Activated CD8-positive, alpha-beta T cell treated with anti-CD3 and anti-CD28 coated beads for 36 hours (primary cell): ENCODE data around the gene VPS13D. TPM values are rescaled to one million over a fixed set of nuclear protein-coding genes. Genes with fewer than 3 reads are reported as not detected.

ENCODE experiments used
- ATAC-seq: fragments of 200-7000 bp; cut with Tn5 transposase; one replicate; pipeline ENCODE4 v1.10.0; 2021; ENCODE audit warnings: mild to moderate bottlenecking, moderate library complexity
- CTCF ChIA-PET: fragments of 350-600 bp; sonication (Branson Sonifier 250); formaldehyde crosslinking; loops from one replicate; lab custom pipeline; 2021; ENCODE audit warnings: antibody characterized with exemption; lab: Charles Lee
- POLR2A ChIA-PET: fragments of 350-600 bp; sonication (Branson Sonifier 250); formaldehyde crosslinking; loops from one replicate; lab custom pipeline; 2021; ENCODE audit warnings: antibody characterized with exemption; lab: Charles Lee
- DNase-seq: peaks from one replicate; pipeline ENCODE4 v3.0.0-alpha.2; 2020
- H3K27ac Mint-ChIP-seq: one replicate; pipeline ENCODE4 v1.8.0; 2021; ENCODE audit warnings: mild to moderate bottlenecking, mixed read lengths
- H3K27me3 Mint-ChIP-seq: one replicate; pipeline ENCODE4 v1.8.0; 2021; ENCODE audit warnings: mixed read lengths
- H3K36me3 Mint-ChIP-seq: one replicate; pipeline ENCODE4 v1.8.0; 2021; ENCODE audit warnings: low read depth, mixed read lengths
- H3K4me1 Mint-ChIP-seq: one replicate; pipeline ENCODE4 v1.8.0; 2021; ENCODE audit warnings: low read depth, mixed read lengths
- H3K4me3 Mint-ChIP-seq: one replicate; pipeline ENCODE4 v1.8.0; 2021; ENCODE audit warnings: mild to moderate bottlenecking, moderate library complexity, mixed read lengths
- H3K9me3 Mint-ChIP-seq: one replicate; pipeline ENCODE4 v1.8.0; 2021; ENCODE audit warnings: mixed read lengths
- intact Hi-C: fragments of 100-400 bp; cut with micrococcal nuclease; formaldehyde crosslinking; loops from one replicate; pipeline ENCODE4 v1.10.0; 2022
- total RNA-seq, 2 experiments: library from RNA; stranded (reverse); gene quantifications; one replicate each; pipeline ENCODE4 v1.2.3, GENCODE V29; 2021
- TF ChIP-seq, protein P1 (sequence below): fragments of 200-600 bp; IDR thresholded peaks from one replicate; pipeline ENCODE4 v1.8.0; 2022; ENCODE audit warnings: antibody characterized with exemption, mild to moderate bottlenecking

The VPS13D gene
- total RNA-seq, 2 experiments from 2014 or later: 28.1 to 30.7 TPM

DNA sequence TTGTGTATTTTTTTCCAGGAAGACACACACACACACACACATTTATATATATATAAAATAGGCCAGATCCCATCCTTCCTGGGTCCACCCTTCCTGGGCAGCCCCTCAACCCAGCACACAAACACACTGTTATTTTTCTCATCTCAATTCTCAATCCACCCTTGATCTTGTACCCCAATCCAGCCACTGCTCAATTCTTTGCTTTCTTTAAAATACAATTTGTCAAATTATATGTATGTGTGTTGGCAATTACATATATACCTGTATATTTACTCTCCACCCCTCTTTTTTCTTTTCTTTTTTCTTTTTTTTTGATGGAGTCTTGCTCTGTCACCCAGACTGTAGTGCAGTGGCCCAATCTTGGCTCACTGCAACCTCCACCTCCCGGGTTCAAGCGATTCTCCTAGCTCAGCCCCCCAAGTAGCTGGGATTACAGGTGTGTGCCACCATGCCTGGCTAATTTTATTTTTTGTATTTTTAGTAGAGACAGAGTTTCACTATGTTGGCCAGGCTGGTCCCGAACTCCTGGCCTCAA lies 299.9 kb downstream of the VPS13D start:
- Mint-ChIP-seq H3K4me3 (no peak overlapping the region), H3K27me3 (no peaks in the 10 kb centered on the region), H3K36me3 (no peaks in the 10 kb centered on the region), H3K27ac (peak overlapping the region; percentile 79), H3K4me1 (peaks cover 21% of the 10 kb centered on the region), H3K9me3 (no peaks in the 10 kb centered on the region)
- CTCF ChIA-PET: interaction anchor here (1.2 kb wide), 1 partner anchor 10 kb away, joined by 3 read pairs; no protein-coding TSS in a partner anchor
- intact Hi-C loops: no loop called here
- TF ChIP-seq, protein P1, sequence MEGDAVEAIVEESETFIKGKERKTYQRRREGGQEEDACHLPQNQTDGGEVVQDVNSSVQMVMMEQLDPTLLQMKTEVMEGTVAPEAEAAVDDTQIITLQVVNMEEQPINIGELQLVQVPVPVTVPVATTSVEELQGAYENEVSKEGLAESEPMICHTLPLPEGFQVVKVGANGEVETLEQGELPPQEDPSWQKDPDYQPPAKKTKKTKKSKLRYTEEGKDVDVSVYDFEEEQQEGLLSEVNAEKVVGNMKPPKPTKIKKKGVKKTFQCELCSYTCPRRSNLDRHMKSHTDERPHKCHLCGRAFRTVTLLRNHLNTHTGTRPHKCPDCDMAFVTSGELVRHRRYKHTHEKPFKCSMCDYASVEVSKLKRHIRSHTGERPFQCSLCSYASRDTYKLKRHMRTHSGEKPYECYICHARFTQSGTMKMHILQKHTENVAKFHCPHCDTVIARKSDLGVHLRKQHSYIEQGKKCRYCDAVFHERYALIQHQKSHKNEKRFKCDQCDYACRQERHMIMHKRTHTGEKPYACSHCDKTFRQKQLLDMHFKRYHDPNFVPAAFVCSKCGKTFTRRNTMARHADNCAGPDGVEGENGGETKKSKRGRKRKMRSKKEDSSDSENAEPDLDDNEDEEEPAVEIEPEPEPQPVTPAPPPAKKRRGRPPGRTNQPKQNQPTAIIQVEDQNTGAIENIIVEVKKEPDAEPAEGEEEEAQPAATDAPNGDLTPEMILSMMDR: no peak
- POLR2A ChIA-PET: no interaction called here
- no peak for ATAC-seq
- no peak for DNase-seq

DNA sequence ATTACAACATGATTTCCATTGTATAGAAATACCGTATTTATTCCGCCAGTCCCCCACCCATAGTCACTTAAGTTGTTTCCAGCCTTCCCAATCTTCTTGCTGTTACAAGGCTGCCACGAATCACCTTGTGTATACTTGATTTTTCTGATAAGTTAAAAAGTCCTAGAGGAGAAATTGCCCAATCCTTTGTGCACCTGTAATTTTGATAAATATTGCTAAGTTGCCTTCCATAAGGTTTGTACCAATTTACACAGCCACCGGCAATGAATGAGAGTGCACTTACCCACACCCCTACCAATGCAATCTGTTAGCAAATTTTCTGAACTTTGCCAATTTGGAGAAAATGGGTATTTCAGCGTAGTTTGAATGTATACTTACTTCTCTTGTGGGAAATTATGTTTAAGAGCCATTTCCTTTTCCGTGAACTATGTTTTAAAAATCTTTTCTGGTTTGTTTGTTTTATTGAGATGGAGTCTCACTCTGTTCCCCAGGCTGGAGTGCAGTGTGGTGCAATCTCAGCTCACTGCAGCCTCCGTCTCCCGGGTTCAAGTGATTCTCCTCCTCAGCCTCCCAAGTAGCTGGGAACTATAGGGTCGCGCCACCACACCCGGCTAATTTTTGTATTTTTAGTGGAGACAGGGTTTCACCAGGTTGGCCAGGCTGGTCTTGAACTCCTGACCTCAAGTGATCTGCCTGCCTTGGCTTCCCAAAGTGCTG lies 300.8 kb downstream of the VPS13D start:
- ATAC-seq (no peak), DNase-seq (no peak)
- TF ChIP-seq, protein P1: no peak
- POLR2A ChIA-PET: no interaction called here
- intact Hi-C loops: no loop called here
- Mint-ChIP-seq H3K4me1 (peaks cover 15% of the 10 kb centered on the region), H3K36me3 (peaks cover 4% of the 10 kb centered on the region), H3K27me3 (no peaks in the 10 kb centered on the region), H3K4me3 (no peak overlapping the region), H3K27ac (no peak overlapping the region), H3K9me3 (peaks cover 3% of the 10 kb centered on the region)
- CTCF ChIA-PET: interaction anchor here (0.7 kb wide), 1 partner anchor 50 kb away, joined by 4 read pairs; no protein-coding TSS in a partner anchor

DNA sequence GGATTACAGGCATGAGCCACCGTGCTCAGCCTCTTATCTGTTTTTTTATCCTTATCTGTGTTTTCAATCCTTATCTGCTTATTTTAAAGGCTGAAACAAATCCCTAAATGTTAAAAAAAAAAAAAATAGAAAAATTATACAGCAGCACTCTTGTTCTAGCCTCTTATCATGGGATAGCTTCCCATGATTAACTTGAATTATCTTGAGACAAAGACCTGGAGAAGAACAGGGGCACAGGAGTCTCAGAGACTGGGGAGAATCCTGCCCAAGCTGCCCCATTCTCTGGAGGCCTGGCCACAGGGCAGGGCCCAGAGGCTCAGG lies 301.3 kb downstream of the VPS13D start:
- H3K27ac Mint-ChIP-seq: no peak overlapping the region

DNA sequence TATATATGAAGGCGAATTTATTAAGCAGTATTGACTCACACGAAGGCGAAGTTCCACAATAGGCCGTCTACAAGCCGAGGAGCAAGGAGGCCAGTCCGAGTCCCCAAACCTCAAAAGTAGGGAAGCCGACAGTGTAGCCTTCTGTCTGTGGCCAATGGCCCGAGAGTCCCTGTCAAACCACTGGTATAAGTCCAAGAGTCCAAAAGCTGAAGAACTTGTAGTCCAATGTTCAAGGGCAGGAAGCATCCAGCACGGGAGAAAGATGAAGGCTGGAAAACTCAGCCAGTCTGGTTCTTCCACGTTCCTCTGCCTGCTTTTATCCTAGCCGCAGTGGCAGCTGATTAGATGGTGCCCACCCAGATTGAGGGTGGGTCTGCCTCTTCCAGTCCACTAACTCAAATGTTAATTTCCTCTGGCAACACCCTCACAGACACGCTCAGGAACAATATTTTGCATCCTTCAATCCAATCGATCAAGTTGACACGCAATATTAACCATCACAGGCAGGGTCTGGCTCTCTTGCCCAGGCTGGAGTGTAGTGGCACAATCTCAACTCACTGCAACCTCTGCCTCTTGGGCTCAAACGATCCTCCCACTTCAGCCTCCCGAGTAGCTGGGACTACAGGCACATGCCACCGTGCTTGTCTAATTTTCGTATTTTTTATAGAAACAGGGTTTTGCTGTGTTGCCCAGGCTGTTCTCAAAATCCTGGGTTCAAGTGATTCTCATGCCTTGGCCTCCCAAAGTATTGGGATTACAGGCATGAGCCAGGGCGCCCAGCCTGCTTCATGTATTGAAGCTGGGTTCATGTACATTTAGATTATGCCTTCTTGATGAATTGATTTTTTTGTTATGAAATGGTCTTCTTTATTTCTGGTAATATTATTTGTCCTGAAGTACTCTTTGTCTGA lies 302.8 kb downstream of the VPS13D start:
- CTCF ChIA-PET: no interaction called here
- TF ChIP-seq, protein P1: no peak
- no peak overlapping the region for H3K27ac Mint-ChIP-seq

More for the DNA sequence above, 301.3 kb downstream of the VPS13D start:
- intact Hi-C loops: no loop called here
- DNase-seq (no peak), ATAC-seq (no peak)
- Mint-ChIP-seq H3K4me1 (peaks cover 16% of the 10 kb centered on the region), H3K4me3 (no peak overlapping the region), H3K36me3 (peaks cover 7% of the 10 kb centered on the region), H3K27me3 (no peaks in the 10 kb centered on the region), H3K9me3 (peaks cover 3% of the 10 kb centered on the region)
- TF ChIP-seq, protein P1: no peak
- ChIA-PET POLR2A (no interaction called here), CTCF (interaction anchor here (0.7 kb wide), 1 partner anchor 49 kb away, joined by 4 read pairs; no protein-coding TSS in a partner anchor)

More for the DNA sequence above, 302.8 kb downstream of the VPS13D start:
- Mint-ChIP-seq H3K27me3 (no peaks in the 10 kb centered on the region), H3K4me1 (peaks cover 22% of the 10 kb centered on the region), H3K4me3 (no peak overlapping the region), H3K36me3 (peaks cover 18% of the 10 kb centered on the region), H3K9me3 (peaks cover 9% of the 10 kb centered on the region)
- intact Hi-C loops: no loop called here
- ATAC-seq (no peak), DNase-seq (no peak)
- POLR2A ChIA-PET: no interaction called here
